SIG-M5 (cell line): Measurements from ENCODE around the gene RHNO1.
"Not testable (repeated sequence)": the region's sequence is repeated elsewhere in the genome, so short reads cannot be mapped to it uniquely, and the experiment has no call there.

Source experiments
- DNase-seq: peaks from one replicate; lab custom pipeline; 2025; lab: John Stamatoyannopoulos, UW

The RHNO1 gene

DNA sequence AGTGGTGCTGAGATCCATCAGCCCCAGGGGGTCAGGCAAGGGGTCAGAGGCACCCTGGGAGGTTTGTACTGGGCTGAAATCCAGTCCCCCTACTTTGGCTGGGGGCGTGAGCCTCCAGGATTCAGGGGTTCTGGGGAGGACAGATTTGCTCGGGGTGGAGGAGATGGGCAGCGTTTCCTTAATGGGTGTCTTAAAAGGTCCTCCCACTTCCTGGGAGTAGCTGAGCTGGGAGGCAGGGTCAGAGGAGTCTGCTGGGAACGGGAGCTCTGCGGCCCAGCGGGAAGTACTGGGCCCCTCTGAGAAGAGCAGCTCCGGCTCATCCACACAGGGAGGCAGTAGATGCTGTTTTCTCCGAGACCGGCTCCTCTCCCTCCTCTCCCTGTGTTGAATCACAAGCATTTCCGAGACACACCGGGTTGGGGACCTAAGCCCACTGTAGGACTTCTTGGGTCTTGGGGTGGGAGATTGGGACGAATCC lies 18.0 kb upstream of the RHNO1 start:
- no peak for DNase-seq

DNA sequence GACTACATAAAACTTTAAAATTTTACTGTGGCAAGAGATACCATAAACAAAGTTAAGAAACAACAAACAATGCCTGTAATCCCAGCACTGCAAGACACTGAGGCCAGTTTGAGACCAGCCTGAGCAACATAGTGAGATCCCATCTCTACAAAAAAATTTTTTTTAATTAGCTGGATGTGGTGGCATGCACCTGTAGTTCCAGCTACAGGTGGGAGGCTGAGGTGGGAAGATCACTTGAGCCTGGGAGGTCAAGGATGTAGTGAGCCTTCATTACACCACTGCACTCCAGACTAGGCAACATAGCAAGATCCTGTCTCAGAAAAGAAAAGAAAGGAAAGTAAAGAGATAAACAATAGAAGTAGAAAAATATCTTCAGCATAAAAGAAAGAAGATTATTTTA lies 16.9 kb upstream of the RHNO1 start:
- DNase-seq: no peak

DNA sequence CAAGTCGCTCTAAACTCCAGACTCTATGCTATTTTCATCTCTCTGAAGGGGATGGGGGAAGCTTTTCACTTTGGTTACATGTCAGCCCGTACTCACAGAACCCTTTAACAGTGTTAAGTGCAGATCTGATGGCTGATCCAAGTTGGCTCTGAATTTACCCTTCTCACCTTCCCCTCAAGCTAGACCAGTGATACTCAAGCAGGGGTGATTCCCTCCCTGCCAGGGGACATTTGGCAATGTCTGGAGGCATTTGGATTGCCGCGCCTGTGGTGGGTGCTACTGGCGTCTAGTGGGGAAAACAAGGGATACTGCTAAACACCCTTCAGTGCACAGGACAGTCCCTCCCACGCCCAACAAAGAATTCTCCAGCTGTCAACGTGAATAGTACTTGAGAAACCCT lies 14.1 kb upstream of the RHNO1 start:
- no peak for DNase-seq

DNA sequence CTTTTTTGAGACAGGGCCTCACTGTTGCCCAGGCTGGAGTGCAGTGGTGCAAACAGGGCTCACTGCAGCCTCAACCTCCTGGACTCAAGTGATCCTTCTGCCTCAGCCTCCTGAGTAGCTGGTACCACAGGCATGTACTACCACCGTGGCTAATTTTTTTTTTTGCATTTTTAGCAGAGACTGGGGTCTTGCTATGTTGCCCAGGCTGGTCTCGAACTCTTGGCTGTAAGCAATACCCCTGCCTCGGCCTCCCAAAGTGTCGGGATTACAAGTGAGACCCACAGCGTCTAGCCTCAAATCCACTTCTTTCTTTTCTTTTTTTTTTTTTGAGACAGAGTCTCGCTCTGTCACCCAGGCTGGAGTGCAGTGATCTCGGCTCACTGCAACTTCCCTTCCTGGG lies 13.6 kb upstream of the RHNO1 start:
- DNase-seq: not testable (repeated sequence)

DNA sequence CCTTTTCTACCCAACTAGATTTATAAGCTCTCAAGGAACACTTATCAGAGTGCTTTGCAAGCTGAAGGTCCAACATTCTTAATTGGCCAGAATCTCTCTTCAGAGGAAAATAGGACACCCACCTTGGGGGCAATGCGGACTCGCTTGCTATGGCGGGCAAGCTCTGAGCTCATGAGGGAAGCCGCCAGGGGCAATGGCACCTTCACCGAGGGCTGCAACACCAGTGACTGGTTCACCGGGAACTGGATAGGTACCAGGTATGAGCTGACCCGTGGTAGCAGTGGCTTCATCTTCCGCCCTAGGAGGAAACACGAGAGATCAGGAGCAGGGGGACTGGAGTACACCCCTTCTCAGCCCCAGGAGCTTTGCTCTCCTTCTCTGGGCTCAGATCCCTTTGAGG lies 12.8 kb upstream of the RHNO1 start:
- DNase-seq: no peak

DNA sequence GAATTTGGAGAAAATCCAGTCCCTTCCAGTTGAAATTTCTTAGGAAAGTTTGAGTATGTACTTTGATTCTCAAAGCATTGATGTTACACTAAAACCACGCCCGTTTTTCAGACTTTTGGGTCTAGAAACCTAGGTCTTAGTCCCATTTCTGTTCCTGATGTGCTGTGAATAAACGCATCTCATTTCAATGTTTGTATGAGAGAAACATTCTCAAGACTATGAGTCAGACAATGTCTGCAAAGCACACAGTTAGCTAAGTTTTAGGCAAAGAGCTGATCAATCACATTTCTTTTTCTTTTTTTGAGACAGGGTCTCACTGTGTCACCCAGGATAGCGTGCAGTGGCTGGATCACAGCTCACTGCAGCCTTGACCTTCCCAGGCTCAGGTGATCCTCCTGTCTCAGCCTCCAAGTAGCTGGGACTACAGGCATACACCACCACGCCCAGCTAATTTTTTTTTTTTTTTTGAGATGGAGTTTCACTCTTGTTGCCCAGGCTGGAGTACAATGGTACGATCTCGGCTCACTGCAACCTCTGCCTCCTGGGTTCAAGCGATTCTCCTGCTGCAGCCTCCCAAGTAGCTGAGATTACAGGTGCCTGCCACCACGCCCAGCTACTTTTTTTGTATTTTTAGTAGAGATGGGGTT lies 7.9 kb upstream of the RHNO1 start:
- not testable (repeated sequence) for DNase-seq

DNA sequence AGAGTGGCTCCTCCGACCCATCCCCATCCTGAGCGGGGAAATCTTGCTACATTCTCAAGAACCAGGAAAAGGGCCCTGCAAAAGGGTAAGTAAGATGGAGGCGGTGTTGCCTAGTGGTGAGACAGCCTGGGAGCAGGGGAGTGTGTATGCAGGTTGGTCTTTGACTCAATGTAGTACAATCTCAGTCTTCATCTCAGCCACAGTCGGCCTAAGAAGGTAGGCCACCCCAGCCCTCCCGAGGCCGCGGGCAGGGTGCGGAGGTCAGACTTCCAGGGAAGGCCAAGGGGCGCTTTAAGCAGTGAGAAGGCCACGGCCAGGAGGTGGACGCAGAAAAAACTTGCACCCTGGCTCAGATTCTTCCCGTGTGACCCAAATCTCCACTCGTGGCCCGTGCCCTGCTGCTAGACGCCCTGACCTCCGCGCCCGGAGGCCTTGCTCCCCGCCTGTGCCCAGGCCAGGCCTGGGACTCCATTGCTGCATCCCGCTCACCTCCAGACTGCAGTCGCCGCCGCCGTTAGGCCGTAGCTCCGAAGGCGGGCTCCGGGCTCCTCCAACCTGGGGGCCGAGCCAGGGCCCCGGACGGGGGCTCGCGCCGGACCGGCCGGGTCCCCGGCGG lies 484 bp upstream of the RHNO1 start:
- DNase-seq: no peak

DNA sequence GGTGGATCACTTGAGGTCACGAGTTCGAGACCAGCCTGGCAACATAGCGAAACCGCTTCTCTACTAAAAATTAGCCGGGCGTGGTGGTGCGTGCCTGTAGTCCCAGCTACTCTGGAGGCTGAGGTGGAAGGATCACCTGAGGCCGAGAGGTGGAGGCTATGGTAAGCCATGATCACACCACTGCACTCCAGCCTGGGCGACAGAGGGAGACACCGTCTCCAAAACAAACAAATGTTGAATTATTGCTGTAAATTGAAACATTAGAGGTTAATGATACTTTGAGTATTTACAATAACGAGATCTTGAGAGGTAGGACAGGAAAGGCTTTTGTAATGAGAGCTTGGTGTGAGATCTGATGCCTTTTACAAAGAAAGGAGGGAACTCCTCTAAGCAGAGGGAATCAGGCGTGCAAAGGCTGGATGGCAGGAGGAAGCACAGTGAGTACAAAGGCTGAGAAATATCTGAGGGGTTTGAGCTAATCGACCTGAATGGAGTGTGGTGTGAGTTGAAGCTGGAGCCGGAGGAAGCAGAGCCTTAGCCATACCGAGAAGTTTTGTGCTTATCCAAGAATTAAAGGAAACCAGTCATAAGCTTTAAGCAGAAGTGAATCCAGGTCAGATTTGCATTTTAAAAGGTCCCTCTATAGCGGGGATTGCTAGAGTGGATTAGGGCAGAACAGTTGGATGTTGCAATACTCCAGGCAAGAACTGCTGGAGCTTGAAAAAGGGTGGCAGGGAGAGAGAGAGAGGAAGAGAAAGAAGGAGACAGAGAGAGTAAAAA lies 1.1 kb downstream of the RHNO1 start:
- DNase-seq: peak; percentile 93

DNA sequence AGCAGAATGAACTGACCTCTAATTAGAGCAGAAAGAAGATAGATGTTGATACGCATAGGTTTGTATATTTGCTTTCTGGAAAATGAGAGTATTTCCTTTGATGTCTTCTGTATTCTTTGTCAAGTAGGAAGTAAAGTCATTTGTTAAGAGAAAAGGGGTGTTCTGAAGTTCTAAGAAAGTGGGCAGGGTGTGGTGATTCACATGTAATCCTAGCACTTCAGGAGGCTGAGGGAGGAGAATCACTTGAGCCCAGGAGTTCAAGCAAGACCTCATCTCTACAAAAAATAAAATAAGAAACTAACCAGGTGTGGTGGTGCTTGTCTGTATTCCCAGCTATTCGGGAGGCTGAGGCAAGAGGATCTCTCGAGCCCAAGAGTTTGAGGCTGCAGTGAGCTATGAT lies 2.8 kb downstream of the RHNO1 start:
- no peak for DNase-seq

DNA sequence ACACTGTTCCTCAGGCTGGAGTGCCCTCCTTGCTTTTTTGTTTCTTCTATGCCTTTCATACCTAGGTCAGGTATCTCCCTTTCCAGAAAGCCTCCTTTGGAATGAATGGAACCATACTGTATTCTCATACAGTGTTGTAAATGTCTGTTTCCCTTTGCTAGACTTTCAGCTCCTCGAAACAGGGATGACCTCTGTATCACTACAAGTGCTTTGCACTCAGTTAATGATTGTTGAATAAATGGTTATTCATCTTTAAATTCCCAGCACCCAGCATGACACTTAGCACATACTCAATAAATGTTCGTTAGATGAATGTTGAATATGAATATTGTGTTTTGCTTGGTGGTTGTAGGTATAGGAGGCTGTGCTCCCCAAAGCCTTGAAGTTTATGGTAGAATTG lies 7.8 kb downstream of the RHNO1 start:
- no peak for DNase-seq

DNA sequence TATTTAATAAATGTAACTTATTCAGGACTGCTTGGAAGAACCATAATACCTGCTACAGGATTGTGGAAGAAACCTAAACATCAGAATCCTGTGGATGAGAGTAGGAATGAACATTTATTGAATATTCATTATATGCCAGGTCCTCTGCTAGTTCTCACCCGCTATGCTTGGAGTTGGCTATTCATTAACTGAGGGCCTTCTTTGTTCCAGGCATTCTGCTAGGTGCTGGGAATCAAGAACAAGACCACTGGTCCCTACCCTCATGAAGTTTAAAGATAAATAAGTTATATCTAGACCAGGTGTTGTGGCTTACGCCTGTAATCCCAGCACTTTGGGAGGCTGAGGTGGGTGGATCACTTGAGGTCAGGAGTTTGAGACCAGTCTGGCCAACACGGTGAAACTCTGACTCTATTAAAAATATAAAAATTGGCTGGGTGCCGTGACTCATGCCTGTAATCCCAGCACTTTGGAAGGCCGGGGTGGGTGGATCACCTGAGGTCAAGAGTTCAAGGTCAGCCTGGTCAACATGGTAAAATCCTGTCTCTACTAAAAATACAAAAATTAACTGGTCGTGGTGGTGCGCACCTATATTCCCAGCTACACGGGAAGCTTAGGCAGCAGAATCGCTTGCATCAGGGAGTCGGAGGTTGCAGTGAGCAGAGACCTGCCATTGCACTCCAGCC lies 9.9 kb downstream of the RHNO1 start:
- no peak for DNase-seq

DNA sequence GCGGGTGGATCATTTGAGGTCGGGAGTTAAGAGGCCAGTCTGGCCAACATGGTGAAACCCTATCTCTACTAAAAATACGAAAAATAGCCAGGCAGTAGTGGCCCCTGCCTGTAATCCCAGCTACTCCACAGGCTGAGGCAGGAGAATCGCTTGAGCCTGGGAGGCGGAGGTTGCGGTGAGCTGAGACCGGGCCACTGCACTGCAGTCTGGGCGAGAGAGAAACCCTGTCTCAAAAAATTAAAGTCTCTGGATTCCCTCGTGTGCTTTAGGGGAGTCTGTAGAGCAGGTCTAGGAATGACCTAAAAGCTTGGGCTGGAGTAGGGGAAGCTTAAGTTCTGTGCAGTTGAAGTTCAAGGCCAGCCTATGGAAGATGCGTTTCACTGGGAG lies 13.0 kb downstream of the RHNO1 start:
- no peak for DNase-seq

DNA sequence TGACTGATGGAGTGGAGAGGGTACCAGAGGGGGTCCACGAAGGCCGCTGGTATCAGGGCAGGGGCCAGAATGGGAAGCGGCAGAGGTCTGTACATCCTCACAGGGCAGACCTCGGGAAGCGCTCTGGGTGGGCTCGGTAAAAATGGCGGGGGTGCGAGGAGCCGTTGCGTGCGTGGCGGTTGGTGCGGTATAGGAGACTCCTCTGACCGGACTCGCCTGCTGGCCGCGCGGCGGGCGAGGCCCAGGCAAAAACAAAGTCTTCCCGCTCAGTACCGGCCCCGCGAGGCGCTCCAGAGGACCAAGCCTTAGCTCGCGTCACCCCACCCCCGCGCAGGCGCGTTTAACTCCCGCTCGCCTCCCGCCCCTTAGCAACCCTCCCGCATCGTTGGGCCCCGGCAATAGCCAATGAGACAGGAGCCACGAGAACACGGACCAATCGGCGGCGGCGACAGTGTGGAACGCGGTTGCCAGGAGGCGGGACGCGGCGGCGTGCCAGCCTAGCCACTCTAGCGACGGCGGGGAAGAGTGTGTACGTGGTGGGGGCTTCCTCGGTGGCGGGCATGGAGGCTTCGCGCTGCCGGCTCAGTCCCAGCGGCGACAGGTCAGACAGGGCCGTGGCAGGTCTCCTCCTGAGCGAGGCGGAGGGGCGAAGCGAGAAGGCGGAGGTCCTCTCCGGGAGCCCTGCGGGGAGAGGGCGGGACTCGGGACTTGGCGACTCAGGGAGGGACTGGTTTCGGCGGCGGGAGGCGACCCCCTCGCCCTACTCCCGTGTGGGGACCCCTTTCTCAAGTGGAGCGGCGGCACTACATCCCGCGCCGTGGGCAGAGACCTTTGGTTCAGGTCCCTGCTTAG lies 13.6 kb downstream of the RHNO1 start, which contains the start of gene TULP3:
TULP3 (plus strand) TSS at position 504 of the 852 bp plus-strand sequence; CDS start at position 561, 57 bp downstream.
- DNase-seq: peak; percentile 78

DNA sequence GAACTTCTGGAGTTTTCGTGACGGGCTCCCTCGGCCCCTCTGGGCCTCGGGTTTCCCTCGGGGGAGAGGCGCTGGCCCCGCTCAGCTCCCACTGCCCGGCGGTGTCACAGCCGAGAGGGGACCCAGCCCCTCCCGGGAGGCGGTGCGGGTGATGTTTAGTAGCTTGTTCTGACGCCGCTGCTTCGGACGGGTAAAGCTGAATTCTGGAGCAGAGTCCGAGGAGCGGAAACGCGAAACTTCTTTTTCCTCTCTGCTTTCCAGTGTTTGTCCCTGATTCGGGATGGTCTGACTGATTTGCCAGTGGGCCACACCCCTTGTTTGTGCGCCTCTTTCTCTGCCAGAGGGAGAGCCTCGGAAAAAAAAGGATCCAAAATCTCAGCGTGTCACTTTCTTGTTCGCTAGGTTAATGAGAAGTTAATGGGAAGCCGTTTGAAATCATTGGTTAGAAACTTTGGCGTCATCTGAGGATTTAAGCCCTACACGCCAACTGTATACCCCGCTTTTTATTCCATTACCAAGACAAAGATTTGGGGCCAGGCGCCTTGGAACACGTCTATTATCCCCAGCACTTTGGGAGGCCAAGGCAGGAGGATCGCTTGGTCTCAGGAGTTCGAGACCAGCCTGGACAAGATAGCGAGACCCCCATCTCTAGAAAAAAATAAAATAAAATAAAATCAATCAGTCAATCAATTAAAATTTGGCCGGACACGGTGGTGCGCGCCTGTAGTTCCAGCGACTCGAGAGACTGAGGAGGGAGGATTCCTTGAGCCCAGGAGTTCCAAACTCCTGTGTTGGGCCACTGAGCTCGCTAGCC lies 14.4 kb downstream of the RHNO1 start:
- DNase-seq: no peak

DNA sequence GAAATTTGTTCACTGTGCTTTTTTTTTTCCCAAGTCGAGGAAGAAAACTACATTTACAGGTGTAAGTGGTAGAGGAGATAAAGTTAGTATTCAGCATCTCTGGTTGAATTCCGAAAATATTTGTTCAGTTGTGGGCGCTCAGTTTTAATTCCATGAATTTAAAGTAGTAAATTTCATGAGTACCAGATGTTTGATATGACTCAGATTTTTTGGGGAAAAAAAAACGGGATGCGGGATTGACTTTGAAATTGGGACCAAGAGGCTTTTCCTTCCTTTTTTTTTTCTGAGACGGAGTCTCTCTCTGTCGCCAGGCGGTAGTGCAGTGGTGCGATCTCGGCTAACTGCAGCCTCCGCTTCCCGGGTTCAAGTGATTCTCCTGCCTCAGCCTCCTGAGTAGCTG lies 15.2 kb downstream of the RHNO1 start:
- no peak for DNase-seq

DNA sequence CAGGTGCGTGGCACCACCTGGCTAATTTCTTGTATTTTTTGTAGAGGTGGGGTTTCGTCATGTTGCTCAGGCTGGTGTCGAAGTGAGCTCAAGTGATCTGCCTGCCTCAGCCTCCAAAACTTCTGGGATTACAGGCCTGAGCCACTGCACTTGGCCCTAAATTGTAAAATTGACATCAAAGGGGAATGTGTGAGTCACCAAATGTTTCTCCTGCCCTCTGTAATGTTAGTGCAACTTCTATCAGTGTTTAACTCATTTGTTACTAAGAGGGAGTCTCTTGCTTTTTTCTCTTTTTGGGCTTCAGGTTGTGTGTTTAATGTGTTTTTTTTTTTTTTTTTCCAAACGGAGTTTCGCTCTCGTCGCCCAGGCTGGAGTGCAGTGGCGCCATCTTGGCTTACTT lies 16.0 kb downstream of the RHNO1 start:
- DNase-seq: no peak

DNA sequence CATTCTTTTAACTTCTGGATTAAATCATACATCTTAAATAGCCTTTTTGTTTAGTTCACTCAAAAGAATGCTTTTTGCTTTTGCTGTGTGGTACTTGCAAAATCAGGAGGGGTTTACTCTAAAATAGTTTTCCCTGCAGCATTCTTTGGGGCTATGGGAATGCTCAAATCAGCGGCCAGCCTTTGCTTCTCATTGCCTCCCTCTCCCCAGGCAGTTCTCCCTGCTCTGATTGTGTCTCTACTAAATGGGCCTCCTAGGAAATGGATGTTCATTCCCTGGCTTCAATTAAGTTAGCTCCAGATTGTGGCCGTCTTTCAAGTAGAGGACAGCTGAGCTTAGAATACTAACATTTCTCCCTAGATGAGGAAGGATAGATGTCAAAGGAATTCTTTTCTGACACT lies 18.0 kb downstream of the RHNO1 start:
- DNase-seq: no peak

DNA sequence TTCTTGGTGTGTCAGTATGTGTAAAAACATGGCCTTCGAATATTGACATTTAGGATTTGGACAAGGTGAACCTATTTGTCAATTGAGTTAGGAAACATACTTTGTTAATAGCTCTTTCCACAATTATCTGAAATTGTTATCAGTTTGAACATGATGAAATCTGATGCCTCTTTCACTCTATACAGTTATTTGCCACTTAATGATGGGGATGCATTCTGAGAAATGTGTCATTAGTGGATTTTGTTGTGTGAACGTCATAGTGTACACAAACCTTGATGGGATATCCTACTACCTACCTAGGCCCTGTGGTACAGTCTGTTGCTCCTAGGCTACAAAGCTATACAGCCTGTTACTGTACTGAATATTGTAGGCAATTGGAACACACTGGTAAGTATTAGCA lies 18.5 kb downstream of the RHNO1 start:
- no peak for DNase-seq

DNA sequence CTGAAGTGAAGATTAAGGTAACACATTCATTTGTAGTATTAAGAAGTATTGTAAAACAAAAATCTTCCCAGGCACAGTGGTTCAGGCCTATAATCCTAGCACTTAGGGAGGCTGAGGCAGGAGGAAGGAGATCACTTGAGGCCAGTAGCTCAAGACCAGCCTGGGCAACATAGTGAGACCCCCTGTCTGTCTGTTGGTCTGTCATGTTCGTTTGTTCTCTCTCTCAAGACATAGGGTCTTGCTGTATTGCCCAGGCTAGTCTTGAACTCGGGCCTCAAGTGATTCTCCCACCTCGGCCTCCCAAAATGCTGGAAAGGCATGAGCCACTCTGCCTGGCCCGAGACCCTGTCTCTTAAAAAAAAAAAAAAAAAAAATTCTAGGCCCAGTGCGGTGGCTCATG lies 20.4 kb downstream of the RHNO1 start:
- no peak for DNase-seq

DNA sequence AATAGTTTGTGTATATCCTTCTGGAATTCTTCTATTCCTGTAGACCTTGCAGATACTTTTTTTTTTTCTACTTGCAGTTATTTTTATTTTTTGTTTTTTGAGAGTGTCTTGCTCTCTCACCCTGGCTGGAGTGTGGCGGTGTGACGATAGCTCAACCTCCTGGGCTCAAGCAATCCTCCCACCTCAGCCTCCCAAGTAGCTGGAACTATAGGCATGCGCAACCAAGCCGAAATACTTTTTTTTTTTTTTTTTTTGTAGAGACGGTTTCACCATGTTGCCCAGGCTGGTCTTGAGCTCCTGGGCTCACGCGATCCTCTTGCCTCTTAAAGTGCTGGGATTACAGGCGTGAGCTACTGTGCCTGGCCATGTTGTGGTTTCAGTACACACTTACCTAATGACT lies 23.6 kb downstream of the RHNO1 start:
- no peak for DNase-seq
